HCT116 (cell line): ENCODE data around the gene FNBP1. TPM values are rescaled to one million over a fixed set of nuclear protein-coding genes. Genes with fewer than 3 reads are reported as not detected.

ENCODE experiments used
- ATAC-seq: fragments of 200-7000 bp; cut with Tn5 transposase; 2 replicates; pipeline ENCODE4 v1.9.1; 2020; ENCODE audit warnings: mild to moderate bottlenecking, moderate library complexity
- BruUV-seq: library from RNA; stranded (reverse); fragments of 400-500 nt; replicated peaks from 2 replicates; lab custom pipeline; 2021; lab: Mats Ljungman, UMichigan
- CTCF ChIA-PET: fragments of 300-600 bp; sonication (Branson Sonifier 250); formaldehyde crosslinking; loops from one replicate; lab custom pipeline; 2021; ENCODE audit warnings: antibody characterized with exemption; lab: Charles Lee
- POLR2A ChIA-PET: fragments of 300-600, 350-600 bp; sonication (Branson Sonifier 250); formaldehyde crosslinking; loops from one replicate; lab custom pipeline; 2021; ENCODE audit warnings: antibody characterized with exemption; lab: Charles Lee
- RAD21 ChIA-PET, 2 experiments: fragments of 300-600 bp; sonication (Branson Sonifier 250); formaldehyde crosslinking; loops; one replicate each; lab custom pipeline; 2023; ENCODE audit warnings: low total read pairs in 2 of 2; ENCODE audit not compliant: uncharacterized antibody in 2 of 2, unreplicated experiment in 2 of 2, low non-redundant PET in 1 of 2; lab: Charles Lee
- DNase-seq: peaks from one replicate; pipeline ENCODE4 v3.0.0-alpha.2; 2010; ENCODE audit warnings: low read depth, low spot score
- H2AFZ ChIP-seq: fragments of 200-600 bp; shearing (Covaris generic), sonication (generic); 2 replicates; pipeline ENCODE4 v1.6.1; 2017; ENCODE audit warnings: low read depth, mixed run types, mixed read lengths, antibody characterized with exemption, low read length; ENCODE audit not compliant: poor library complexity, severe bottlenecking
- H3K27ac ChIP-seq: 2 replicates; pipeline ENCODE4 v1.5.1; 2012; ENCODE audit warnings: low read depth, low read length
- H3K27me3 ChIP-seq: fragments of 200-600 bp; sonication (generic); 2 replicates; pipeline ENCODE4 v1.6.1; 2016; ENCODE audit warnings: mixed run types, low read length, mixed read lengths; ENCODE audit not compliant: insufficient read depth
- H3K36me3 ChIP-seq, 2 experiments: fragments of 200-500 bp in 1 of 2; fragments of 200-600 bp in 1 of 2; sonication (Bioruptor generic) in 1 of 2; sonication (generic) in 1 of 2; 2 replicates each; pipeline versions ENCODE4 v1.5.1 to v1.6.1; 2014 to 2016; ENCODE audit warnings: low read length in 2 of 2, inconsistent platforms in 1 of 2, mixed read lengths in 1 of 2, mixed run types in 1 of 2; ENCODE audit not compliant: insufficient read depth in 2 of 2, control insufficient read depth in 1 of 2
- H3K4me1 ChIP-seq, 2 experiments: fragments of 200-600 bp in 1 of 2; sonication (generic) in 1 of 2; 2 replicates each; pipeline versions ENCODE4 v1.5.1 to v1.6.1; 2012 to 2017; ENCODE audit warnings: low read length in 2 of 2, inconsistent platforms in 1 of 2, mild to moderate bottlenecking in 1 of 2, mixed read lengths in 1 of 2, mixed run types in 1 of 2, moderate library complexity in 1 of 2; ENCODE audit not compliant: insufficient read depth in 2 of 2, control insufficient read depth in 1 of 2
- H3K4me2 ChIP-seq: fragments of 200-600 bp; sonication (generic); 2 replicates; pipeline ENCODE4 v1.6.1; 2017; ENCODE audit warnings: mixed run types, low read length, mixed read lengths
- H3K4me3 ChIP-seq, 2 experiments: fragments of 200-600 bp in 1 of 2; sonication (generic) in 1 of 2; replicated peaks in 1 of 2; 2 replicates each; pipeline ENCODE4 v1.5.1; 2011 to 2016; ENCODE audit warnings: low read length in 2 of 2, control low read depth in 1 of 2, low read depth in 1 of 2, mild to moderate bottlenecking in 1 of 2, mixed read lengths in 1 of 2, mixed run types in 1 of 2
- H3K79me2 ChIP-seq: fragments of 200-600 bp; sonication (generic); 2 replicates; pipeline ENCODE4 v1.6.1; 2017; ENCODE audit warnings: mild to moderate bottlenecking, mixed run types, low read length, moderate library complexity, mixed read lengths; ENCODE audit not compliant: insufficient read depth
- H3K9ac ChIP-seq: fragments of 200-600 bp; sonication (generic); 2 replicates; pipeline ENCODE4 v1.6.1; 2016; ENCODE audit warnings: low read length, mixed read lengths
- H3K9me2 ChIP-seq: fragments of 200-600 bp; sonication (generic), shearing (Covaris generic); 2 replicates; pipeline ENCODE4 v1.6.1; 2017; ENCODE audit warnings: mixed run types, mild to moderate bottlenecking, moderate library complexity; ENCODE audit not compliant: insufficient read depth
- H3K9me3 ChIP-seq, 2 experiments: fragments of 200-500 bp in 1 of 2; fragments of 200-600 bp in 1 of 2; sonication (Bioruptor generic) in 1 of 2; sonication (generic) in 1 of 2; 2 replicates each; pipeline ENCODE4 v1.6.1; 2014 to 2017; ENCODE audit warnings: low read length in 2 of 2, mixed read lengths in 2 of 2, inconsistent platforms in 1 of 2, low read depth in 1 of 2, mild to moderate bottlenecking in 1 of 2, mixed run types in 1 of 2, moderate library complexity in 1 of 2; ENCODE audit not compliant: control insufficient read depth in 1 of 2, insufficient read depth in 1 of 2
- H4K20me1 ChIP-seq: fragments of 200-600 bp; sonication (generic), shearing (Covaris generic); 2 replicates; pipeline ENCODE4 v1.6.1; 2017; ENCODE audit warnings: mixed run types, mild to moderate bottlenecking, moderate library complexity; ENCODE audit not compliant: insufficient read depth
- EGR1 ChIP-seq: IDR thresholded peaks from 2 replicates; pipeline ENCODE4 v1.6.1; 2012; ENCODE audit warnings: low read depth
- ELF1 ChIP-seq: IDR thresholded peaks from 2 replicates; pipeline ENCODE4 v1.6.1; 2012; ENCODE audit warnings: low read depth, borderline replicate concordance
- EZH2 ChIP-seq: fragments of 200-600 bp; sonication (generic); IDR thresholded peaks from 2 replicates; pipeline ENCODE4 v1.6.1; 2017; ENCODE audit warnings: antibody characterized with exemption, mixed run types
- EZH2phosphoT487 ChIP-seq: fragments of 200-600 bp; IDR thresholded peaks from 2 replicates; pipeline ENCODE4 v1.6.1; 2018; ENCODE audit warnings: antibody characterized with exemption, borderline replicate concordance
- FOSL1 ChIP-seq: IDR thresholded peaks from 2 replicates; pipeline ENCODE4 v1.6.1; 2012; ENCODE audit warnings: low read depth
- JUND ChIP-seq: IDR thresholded peaks from 2 replicates; pipeline ENCODE4 v1.6.1; 2012
- POLR2A ChIP-seq: IDR thresholded peaks from 2 replicates; pipeline ENCODE4 v1.7.0; 2011; ENCODE audit warnings: borderline replicate concordance; ENCODE audit not compliant: insufficient read depth, insufficient read length; ENCODE audit errors: extremely low read depth
- RAD21 ChIP-seq: IDR thresholded peaks from 2 replicates; pipeline ENCODE4 v1.6.1; 2012; ENCODE audit warnings: low read depth, mild to moderate bottlenecking
- SIN3A ChIP-seq: IDR thresholded peaks from 2 replicates; pipeline ENCODE4 v1.6.1; 2012; ENCODE audit warnings: low read depth
- SP1 ChIP-seq: IDR thresholded peaks from 2 replicates; pipeline ENCODE4 v1.6.1; 2012; ENCODE audit warnings: low read depth
- SRF ChIP-seq: IDR thresholded peaks from 2 replicates; pipeline ENCODE4 v1.6.1; 2012; ENCODE audit warnings: low read depth
- TCF7L2 ChIP-seq: IDR thresholded peaks from 2 replicates; pipeline ENCODE4 v1.7.0; 2011; ENCODE audit warnings: borderline replicate concordance, inconsistent platforms; ENCODE audit not compliant: insufficient read depth, insufficient read length; ENCODE audit errors: extremely low read depth
- ZFX ChIP-seq: fragments of 450-650 bp; IDR thresholded peaks from 2 replicates; pipeline ENCODE4 v1.6.1; 2017
- ZNF274 ChIP-seq: fragments of 200-500 bp; sonication (Bioruptor generic); IDR thresholded peaks from 2 replicates; pipeline ENCODE4 v1.6.1; 2014; ENCODE audit warnings: mild to moderate bottlenecking, low read depth, low read length, inconsistent platforms
- intact Hi-C: fragments of 100-400 bp; cut with micrococcal nuclease; formaldehyde crosslinking; loops from 2 replicates; pipeline ENCODE4 v1.10.0; 2022
- total RNA-seq: library from RNA; stranded (reverse); gene quantifications from one replicate; pipeline ENCODE4 v1.2.1, GENCODE V29; 2021; ENCODE audit not compliant: unreplicated experiment
- TF ChIP-seq, protein P1 (sequence below), 3 experiments: fragments of 200-600 bp in 1 of 3; sonication (generic) in 1 of 3; IDR thresholded peaks in 2 of 3; conservative IDR thresholded peaks in 1 of 3; 2 replicates each; pipeline ENCODE4 v1.5.1; 2012 to 2017; ENCODE audit warnings: low read depth in 2 of 3, low read length in 2 of 3, antibody characterized with exemption in 1 of 3, borderline replicate concordance in 1 of 3, control low read depth in 1 of 3, mild to moderate bottlenecking in 1 of 3, mixed read lengths in 1 of 3, mixed run types in 1 of 3, moderate library complexity in 1 of 3; ENCODE audit not compliant: insufficient read depth in 1 of 3
- TF ChIP-seq, protein P2 (sequence below): IDR thresholded peaks from 2 replicates; pipeline ENCODE4 v1.6.1; 2011; ENCODE audit warnings: mild to moderate bottlenecking, low read length, moderate library complexity; ENCODE audit not compliant: insufficient replicate concordance; ENCODE audit errors: extremely low read depth
- TF ChIP-seq, protein P3 (sequence below): IDR thresholded peaks from 2 replicates; pipeline ENCODE4 v1.6.1; 2012

FNBP1 gene
- total RNA-seq, 1 experiment from 2014 or later, result 25.0 TPM

DNA sequence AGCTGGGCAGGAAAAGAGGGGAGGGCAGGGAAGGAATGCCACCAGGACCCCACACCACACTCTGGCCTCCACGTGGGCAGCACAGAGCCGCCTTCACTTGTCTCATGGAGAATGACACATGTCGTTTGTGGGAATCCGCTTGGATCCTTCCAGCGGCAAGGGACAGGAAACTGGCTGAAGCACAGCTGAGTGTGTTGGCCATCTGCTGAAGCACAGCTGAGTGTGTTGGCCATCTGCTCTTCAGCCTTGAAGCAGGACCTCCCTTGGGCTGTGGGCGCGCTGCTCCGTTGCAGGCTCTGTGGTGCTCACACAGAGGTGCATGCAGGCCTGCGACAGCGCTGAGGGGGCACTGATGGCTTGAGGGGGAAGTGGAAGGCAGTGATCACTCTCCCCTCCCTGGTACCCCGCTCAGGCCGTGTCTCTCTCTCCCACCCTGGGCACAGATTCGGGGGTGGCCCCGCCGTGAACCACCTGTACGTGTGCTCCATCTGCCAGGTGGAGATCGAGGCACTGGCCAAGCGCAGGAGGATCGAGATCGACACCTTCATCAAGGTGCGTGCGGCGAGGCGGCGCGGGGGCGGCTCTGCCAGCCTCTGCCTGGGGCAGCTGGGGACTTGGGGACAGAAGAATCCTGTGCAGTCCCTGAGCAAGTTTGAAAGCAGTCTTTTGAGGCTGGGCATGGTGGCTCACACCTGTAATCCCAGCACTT, 167.1 kb downstream of the FNBP1 start:
- CTCF ChIA-PET, result no interaction called here
- H3K27me3 ChIP-seq, result no peaks in the 10 kb centered on the region
- intact Hi-C loops, result no loop called here
- H4K20me1 ChIP-seq, result no peaks in the 10 kb centered on the region
- H3K4me1 ChIP-seq, result no peaks in the 10 kb centered on the region
- H3K36me3 ChIP-seq, result no peaks in the 10 kb centered on the region
- TF ChIP-seq ELF1, result no peak
- no peak for TF ChIP-seq JUND
- no peak for TF ChIP-seq SP1
- no peak for TF ChIP-seq EGR1
- TF ChIP-seq, protein P1, sequence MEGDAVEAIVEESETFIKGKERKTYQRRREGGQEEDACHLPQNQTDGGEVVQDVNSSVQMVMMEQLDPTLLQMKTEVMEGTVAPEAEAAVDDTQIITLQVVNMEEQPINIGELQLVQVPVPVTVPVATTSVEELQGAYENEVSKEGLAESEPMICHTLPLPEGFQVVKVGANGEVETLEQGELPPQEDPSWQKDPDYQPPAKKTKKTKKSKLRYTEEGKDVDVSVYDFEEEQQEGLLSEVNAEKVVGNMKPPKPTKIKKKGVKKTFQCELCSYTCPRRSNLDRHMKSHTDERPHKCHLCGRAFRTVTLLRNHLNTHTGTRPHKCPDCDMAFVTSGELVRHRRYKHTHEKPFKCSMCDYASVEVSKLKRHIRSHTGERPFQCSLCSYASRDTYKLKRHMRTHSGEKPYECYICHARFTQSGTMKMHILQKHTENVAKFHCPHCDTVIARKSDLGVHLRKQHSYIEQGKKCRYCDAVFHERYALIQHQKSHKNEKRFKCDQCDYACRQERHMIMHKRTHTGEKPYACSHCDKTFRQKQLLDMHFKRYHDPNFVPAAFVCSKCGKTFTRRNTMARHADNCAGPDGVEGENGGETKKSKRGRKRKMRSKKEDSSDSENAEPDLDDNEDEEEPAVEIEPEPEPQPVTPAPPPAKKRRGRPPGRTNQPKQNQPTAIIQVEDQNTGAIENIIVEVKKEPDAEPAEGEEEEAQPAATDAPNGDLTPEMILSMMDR (IDR thresholded peaks at IDR 0.05 in 2 of 3, conservative IDR thresholded peaks at IDR 0.05 in 1 of 3; ENCODE audit: borderline replicate concordance in 1 of 3, insufficient read depth in 1 of 3, low read depth in 2 of 3, low read length in 2 of 3), result no peak
- TF ChIP-seq RAD21, result no peak
- TF ChIP-seq SIN3A, result no peak
- no peak for TF ChIP-seq EZH2
- TF ChIP-seq, protein P2, sequence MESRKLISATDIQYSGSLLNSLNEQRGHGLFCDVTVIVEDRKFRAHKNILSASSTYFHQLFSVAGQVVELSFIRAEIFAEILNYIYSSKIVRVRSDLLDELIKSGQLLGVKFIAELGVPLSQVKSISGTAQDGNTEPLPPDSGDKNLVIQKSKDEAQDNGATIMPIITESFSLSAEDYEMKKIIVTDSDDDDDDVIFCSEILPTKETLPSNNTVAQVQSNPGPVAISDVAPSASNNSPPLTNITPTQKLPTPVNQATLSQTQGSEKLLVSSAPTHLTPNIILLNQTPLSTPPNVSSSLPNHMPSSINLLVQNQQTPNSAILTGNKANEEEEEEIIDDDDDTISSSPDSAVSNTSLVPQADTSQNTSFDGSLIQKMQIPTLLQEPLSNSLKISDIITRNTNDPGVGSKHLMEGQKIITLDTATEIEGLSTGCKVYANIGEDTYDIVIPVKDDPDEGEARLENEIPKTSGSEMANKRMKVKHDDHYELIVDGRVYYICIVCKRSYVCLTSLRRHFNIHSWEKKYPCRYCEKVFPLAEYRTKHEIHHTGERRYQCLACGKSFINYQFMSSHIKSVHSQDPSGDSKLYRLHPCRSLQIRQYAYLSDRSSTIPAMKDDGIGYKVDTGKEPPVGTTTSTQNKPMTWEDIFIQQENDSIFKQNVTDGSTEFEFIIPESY, result no peak
- no peak for TF ChIP-seq POLR2A
- TF ChIP-seq, protein P3, sequence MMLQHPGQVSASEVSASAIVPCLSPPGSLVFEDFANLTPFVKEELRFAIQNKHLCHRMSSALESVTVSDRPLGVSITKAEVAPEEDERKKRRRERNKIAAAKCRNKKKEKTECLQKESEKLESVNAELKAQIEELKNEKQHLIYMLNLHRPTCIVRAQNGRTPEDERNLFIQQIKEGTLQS, result no peak
- TF ChIP-seq TCF7L2, result no peak
- no peak for TF ChIP-seq SRF
- TF ChIP-seq ZFX, result no peak
- TF ChIP-seq EZH2phosphoT487, result no peak
- TF ChIP-seq FOSL1, result no peak
- TF ChIP-seq ZNF274, result no peak
- TF ChIP-seq, all 23 proteins: peak for 0
- ATAC-seq, result no peak
- Histone ChIP-seq H3K27ac (no peak overlapping the region), H3K9ac (no peak overlapping the region), H2AFZ (no peak overlapping the region), H3K79me2 (no peaks in the 10 kb centered on the region), H3K4me3 (no peak overlapping the region), H3K9me3 (no peaks in the 10 kb centered on the region), H3K9me2 (no peaks in the 10 kb centered on the region), H3K4me2 (no peak overlapping the region)
- RAD21 ChIA-PET, result no interaction called here
- DNase-seq, result no peak
- POLR2A ChIA-PET, result no interaction called here
- no TSS peak for BruUV-seq
